ENCODE measurements around the gene CMSS1.

GRCh38 chr3:100227511-100227921, 409.9 kb downstream of the CMSS1 start:
- TF ChIP-seq CTCF (IDR thresholded peaks at IDR 0.05 in 4 of 5, conservative IDR thresholded peaks at IDR 0.05 in 1 of 5) (no peak), POLR2A (IDR thresholded peaks at IDR 0.05) (no peak)
